Activated CD4-positive, alpha-beta T cell treated with anti-CD3 and anti-CD28 coated beads, Interleukin-2, Interleukin-6, amounts not matched to agents 100 ng/mL and 50 ng/mL, durations not matched to agents 16 hours and 8 hours (primary cell): ENCODE results near the gene EIF2D.
A peak's percentile ranks its signal among the peaks of the same experiment; 100 is the strongest.
"Not testable (repeated sequence)": the region's sequence is repeated elsewhere in the genome, so short reads cannot be mapped to it uniquely, and the experiment has no call there.

Source experiments
- DNase-seq: peaks from one replicate; pipeline ENCODE4 v3.0.0-alpha.2; 2020

EIF2D gene, protein sequence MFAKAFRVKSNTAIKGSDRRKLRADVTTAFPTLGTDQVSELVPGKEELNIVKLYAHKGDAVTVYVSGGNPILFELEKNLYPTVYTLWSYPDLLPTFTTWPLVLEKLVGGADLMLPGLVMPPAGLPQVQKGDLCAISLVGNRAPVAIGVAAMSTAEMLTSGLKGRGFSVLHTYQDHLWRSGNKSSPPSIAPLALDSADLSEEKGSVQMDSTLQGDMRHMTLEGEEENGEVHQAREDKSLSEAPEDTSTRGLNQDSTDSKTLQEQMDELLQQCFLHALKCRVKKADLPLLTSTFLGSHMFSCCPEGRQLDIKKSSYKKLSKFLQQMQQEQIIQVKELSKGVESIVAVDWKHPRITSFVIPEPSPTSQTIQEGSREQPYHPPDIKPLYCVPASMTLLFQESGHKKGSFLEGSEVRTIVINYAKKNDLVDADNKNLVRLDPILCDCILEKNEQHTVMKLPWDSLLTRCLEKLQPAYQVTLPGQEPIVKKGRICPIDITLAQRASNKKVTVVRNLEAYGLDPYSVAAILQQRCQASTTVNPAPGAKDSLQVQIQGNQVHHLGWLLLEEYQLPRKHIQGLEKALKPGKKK

GRCh38 chr1:206612129-206612876 is at the start of gene EIF2D:
Gene EIF2D (minus strand): TSS chr1:206612465. CDS start chr1:206612342, 123 bp downstream.
- DNase-seq = peak; percentile 98

DNA sequence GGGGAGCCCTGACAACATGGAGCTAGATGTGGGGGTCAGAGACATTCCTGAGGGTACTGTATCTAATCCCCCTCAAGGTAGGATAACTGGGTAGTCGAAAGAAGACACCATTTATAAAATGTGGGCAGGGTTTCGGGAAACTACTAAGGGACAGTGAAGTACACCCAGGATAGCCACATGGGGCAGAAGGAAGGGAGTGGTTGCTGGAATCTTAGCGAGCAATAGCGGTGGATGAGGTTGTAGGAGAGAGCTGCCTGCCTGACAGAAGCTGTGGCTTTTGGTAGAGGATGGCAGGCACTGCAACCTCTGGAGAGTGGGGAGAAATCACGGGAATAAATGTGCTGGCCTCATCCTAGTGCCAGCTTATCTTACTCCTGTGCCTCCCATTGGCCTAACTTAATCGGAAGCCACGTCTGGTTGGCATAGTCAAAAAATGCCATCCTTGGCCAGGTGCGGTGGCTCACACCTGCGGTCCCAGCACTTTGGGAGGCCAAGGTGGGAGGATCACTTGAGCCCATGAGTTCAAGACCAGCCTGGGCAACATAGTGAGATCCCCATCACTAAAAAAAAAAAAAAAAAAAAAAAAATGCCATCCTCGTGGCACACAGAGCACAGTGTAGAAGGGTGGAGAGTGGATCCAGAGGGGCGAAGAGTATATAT is 49.0 kb upstream of the EIF2D start:
- DNase-seq = no peak

- DNase-seq = no peak
These were observed 47.9 kb upstream of the EIF2D start for GRCh38 chr1:206660136-206660535.

- no peak for DNase-seq
These were observed 46.7 kb upstream of the EIF2D start for GRCh38 chr1:206658981-206659273.

DNA sequence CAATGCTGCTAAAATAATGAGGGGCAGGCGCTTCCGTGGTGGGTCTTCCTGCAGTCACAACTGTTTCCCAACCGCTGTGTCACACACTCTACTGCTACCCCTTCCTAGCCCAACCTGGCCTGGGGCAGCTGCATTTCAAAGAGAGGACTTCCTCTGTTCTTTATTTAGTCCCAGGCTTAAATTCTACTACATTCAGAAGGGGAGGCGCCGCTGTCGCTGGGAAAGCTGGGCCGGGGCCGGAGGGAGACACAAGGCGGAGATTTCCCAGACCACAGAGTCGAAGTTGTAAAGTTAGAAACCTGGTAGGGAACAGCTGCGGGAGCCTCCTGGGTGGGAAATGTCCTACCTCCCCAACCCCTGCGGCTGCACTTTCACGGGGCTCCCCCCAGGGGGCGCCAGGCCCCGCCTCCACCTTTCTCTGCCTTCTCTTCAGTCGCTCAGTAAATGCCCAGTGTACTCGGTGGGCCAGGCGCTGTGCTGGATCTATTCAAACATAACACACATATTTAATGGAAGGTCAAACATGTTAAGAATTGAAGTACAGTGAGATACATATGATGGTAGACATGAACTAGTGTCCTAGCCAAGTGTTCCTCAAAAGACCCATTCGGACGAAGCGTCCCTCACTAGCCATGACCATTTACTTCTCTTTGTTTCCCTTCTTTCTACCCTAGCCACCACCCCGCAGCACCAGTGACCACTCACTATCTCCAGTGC is 46.2 kb upstream of the EIF2D start:
- peak; percentile 66 for DNase-seq

DNA sequence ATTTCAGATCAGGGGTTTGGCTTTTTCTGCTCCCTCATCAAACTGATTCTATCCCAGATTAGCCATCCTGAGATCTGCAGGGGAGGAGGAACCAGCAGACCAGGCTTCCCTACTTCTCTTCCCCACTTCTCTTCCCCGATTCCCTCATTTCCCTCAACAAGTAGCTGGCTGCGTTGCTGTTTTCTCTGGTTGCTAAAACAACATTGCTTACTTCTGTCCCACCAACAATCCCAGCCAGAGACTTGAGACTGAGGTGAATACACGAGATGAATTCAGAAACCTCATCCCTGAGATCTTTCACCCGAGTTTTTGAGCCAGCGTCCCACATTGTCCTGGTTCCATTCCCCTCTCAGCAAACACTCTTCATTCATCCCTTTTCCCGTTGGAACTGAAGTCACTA is 45.5 kb upstream of the EIF2D start:
- DNase-seq = no peak

DNA sequence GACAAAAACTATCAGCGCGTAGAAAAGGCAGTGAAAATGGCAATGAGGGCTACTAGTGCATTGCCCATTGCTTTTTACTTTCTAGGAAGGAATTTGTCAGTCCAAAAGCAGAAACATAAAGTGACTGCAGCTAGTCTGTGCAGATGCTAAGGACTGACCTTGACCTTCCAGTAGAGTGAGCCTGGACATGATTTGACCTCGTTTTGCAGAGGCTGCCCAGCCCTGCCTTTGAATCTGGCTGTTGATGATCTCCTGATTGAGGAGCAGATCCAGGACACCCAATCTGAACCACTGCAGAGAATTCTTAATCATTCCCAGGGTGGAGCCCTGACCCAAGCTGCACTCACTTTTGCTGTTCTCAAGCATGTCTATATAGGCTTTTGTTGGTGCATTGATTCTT is 44.7 kb upstream of the EIF2D start:
- no peak for DNase-seq

GRCh38 chr1:206655471-206655882 is 43.2 kb upstream of the EIF2D start:
- DNase-seq = no peak

- no peak for DNase-seq
These were observed 42.6 kb upstream of the EIF2D start for GRCh38 chr1:206654828-206655227.

- DNase-seq = no peak
These were observed 41.6 kb upstream of the EIF2D start for GRCh38 chr1:206653715-206654459.

- DNase-seq = no peak
These were observed 40.0 kb upstream of the EIF2D start for GRCh38 chr1:206651958-206652890.

- no peak for DNase-seq
These were observed 38.7 kb upstream of the EIF2D start for GRCh38 chr1:206651014-206651413.

DNA sequence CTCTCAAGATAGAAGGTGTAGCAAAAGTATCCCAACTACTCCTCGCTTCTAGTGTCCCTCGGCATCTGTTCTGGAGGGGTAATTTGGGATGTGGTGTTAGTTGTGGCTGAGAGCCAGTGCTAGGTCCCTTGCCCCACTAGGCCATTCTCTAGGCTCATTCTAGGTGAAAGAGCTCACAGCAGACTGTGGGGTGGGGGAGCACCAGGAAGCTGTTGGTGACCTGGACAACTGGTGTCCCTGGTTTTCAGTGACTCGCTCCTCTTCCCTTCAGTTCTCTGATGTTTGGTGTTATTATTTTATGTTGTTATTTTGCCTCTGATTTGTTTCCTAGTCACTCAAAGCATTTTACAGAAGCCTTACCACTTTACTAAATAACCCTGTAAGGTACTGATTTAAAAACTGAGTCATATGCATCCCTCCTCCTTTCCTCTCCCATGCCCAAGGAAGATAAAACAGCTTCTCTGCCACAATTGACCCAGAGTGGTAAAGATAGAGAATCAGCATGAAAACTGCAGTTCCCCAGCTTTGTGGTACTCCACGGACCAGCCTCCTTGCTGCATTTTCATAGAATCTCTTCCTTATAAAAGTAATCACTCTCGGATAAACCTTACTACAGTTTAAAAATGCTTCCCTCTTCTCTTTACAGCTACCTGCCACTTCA is 37.1 kb upstream of the EIF2D start:
- no peak for DNase-seq

DNA sequence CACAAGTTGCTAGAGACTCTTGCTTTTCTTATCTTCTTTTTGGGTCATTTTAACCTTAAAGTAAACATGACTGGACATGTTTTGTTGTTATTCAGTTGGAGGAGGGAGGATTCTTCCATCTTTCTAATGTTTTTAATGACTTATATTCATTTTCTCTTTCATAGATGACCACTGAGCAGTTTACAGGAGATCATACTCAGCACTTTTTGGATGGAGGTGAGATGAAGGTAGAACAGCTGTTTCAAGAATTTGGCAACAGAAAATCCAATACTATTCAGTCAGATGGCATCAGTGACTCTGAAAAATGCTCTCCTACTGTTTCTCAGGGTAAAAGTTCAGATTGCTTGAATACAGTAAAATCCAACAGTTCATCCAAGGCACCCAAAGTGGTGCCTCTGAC is 35.0 kb upstream of the EIF2D start:
- no peak for DNase-seq

- no peak for DNase-seq
These were observed 34.2 kb upstream of the EIF2D start for GRCh38 chr1:206646504-206646903.

GRCh38 chr1:206643118-206643698 is 30.9 kb upstream of the EIF2D start:
- no peak for DNase-seq

DNA sequence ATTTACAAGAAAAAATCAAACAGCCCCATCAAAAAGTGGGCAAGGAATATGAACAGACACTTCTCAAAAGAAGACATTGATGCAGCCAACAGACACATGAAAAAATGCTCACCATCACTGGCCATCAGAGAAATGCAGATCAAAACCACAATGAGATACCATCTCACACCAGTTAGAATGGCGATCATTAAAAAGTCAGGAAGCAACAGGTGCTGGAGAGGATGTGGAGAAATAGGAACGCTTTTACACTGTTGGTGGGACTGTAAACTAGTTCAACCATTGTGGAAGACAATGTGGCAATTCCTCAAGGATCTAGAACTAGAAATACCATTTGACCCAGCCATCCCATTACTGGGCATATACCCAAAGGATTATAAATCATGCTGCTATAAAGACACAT is 29.8 kb upstream of the EIF2D start:
- not testable (repeated sequence) for DNase-seq

DNA sequence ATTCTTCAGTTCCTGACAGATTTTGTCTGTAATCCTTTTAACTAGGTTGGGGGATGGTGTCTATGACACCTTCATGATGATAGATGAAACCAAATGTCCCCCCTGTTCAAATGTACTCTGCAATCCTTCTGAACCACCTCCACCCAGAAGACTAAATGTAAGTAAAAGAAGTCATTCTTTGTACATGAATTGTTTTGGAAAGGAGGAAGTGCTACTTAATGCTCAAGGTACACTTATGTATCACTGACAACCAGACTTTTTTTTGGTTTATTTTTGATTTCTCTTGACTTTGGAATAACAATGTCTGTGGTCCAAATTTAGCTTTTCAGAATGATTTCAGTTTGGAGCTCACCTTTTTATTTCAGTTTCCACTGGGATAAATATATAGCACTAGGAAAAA is 25.3 kb upstream of the EIF2D start:
- no peak for DNase-seq

GRCh38 chr1:206636671-206637070 is 24.4 kb upstream of the EIF2D start:
- no peak for DNase-seq

GRCh38 chr1:206635978-206636345 is 23.7 kb upstream of the EIF2D start:
- DNase-seq = peak; percentile 15
